ENCODE data around the gene MRM1. TPM values are rescaled to one million over a fixed set of nuclear protein-coding genes. Genes with fewer than 3 reads are reported as not detected.

Gene MRM1
- total RNA-seq, 1 donor from 2014 or later = 13.7 TPM

GRCh38 chr17:36641331-36641876 is 40.0 kb downstream of the MRM1 start:
- no peak for DNase-seq (ENCODE audit: low read depth)
- TF ChIP-seq CTCF (conservative IDR thresholded peaks at IDR 0.05; ENCODE audit: low read depth, low read length) = no peak

GRCh38 chr17:36641877-36642845 is 40.8 kb downstream of the MRM1 start:
- DNase-seq (ENCODE audit: low read depth) = no peak
- TF ChIP-seq CTCF (conservative IDR thresholded peaks at IDR 0.05; ENCODE audit: low read depth, low read length) = no peak
- peak overlapping the region; percentile 31 for H3K4me3 ChIP-seq (ENCODE audit: low read depth, low read length)

More at GRCh38 chr17:36641331-36641876, 40.0 kb downstream of the MRM1 start:
- H3K4me3 ChIP-seq (ENCODE audit: low read depth, low read length) = peak overlapping the region; percentile 31

GRCh38 chr17:36643086-36643685 is 41.8 kb downstream of the MRM1 start:
- H3K4me3 ChIP-seq (ENCODE audit: low read depth, low read length) = no peak overlapping the region
- TF ChIP-seq CTCF (conservative IDR thresholded peaks at IDR 0.05; ENCODE audit: low read depth, low read length) = no peak
- DNase-seq (ENCODE audit: low read depth) = no peak

- TF ChIP-seq CTCF (conservative IDR thresholded peaks at IDR 0.05; ENCODE audit: low read depth, low read length) = no peak
- H3K4me3 ChIP-seq (ENCODE audit: low read depth, low read length) = no peak overlapping the region
- DNase-seq (ENCODE audit: low read depth) = no peak
Measured at GRCh38 chr17:36645422-36645821, 44.0 kb downstream of the MRM1 start.

- no peak for TF ChIP-seq CTCF (conservative IDR thresholded peaks at IDR 0.05; ENCODE audit: low read depth, low read length)
- no peak overlapping the region for H3K4me3 ChIP-seq (ENCODE audit: low read depth, low read length)
- no peak for DNase-seq (ENCODE audit: low read depth)
Measured at GRCh38 chr17:36647636-36648035, 46.3 kb downstream of the MRM1 start.

- H3K4me3 ChIP-seq (ENCODE audit: low read depth, low read length) = no peak overlapping the region
- no peak for TF ChIP-seq CTCF (conservative IDR thresholded peaks at IDR 0.05; ENCODE audit: low read depth, low read length)
- DNase-seq (ENCODE audit: low read depth) = no peak
Measured at GRCh38 chr17:36650096-36650775, 48.9 kb downstream of the MRM1 start.
